ENCODE data around the gene CREB3L1.

CREB3L1 gene

GRCh38 chr11:46240861-46241260 is 36.6 kb upstream of the CREB3L1 start:
- TF ChIP-seq CTCF (IDR thresholded peaks at IDR 0.05; ENCODE audit: low read depth, low read length), result no peak
- Histone ChIP-seq H3K27ac (no peak overlapping the region), H3K36me3 (no peaks in the 10 kb centered on the region), H3K27me3 (ENCODE audit: insufficient read depth, low read depth, severe bottlenecking) (peaks cover 7% of the 10 kb centered on the region), H3K4me3 (ENCODE audit: low read depth, low read length) (no peak overlapping the region), H3K9me3 (ENCODE audit: severe bottlenecking) (peaks cover 5% of the 10 kb centered on the region)
- no peak for DNase-seq

GRCh38 chr11:46242041-46242951 is 35.2 kb upstream of the CREB3L1 start:
- no peaks in the 10 kb centered on the region for H3K36me3 ChIP-seq
- H3K27me3 ChIP-seq (ENCODE audit: insufficient read depth, low read depth, severe bottlenecking), result peaks cover 7% of the 10 kb centered on the region
- peak overlapping the region; percentile 89 for H3K27ac ChIP-seq
- no peak for DNase-seq
- TF ChIP-seq CTCF (IDR thresholded peaks at IDR 0.05; ENCODE audit: low read depth, low read length), result no peak
- no peaks in the 10 kb centered on the region for H3K9me3 ChIP-seq (ENCODE audit: severe bottlenecking)
- peak overlapping the region; percentile 40 for H3K4me3 ChIP-seq (ENCODE audit: low read depth, low read length)

- H3K9me3 ChIP-seq (ENCODE audit: severe bottlenecking), result no peaks in the 10 kb centered on the region
- peak overlapping the region; percentile 40 for H3K4me3 ChIP-seq (ENCODE audit: low read depth, low read length)
- DNase-seq, result peak; percentile 94
- H3K27ac ChIP-seq, result peak overlapping the region; percentile 89
- peaks cover 7% of the 10 kb centered on the region for H3K27me3 ChIP-seq (ENCODE audit: insufficient read depth, low read depth, severe bottlenecking)
- no peaks in the 10 kb centered on the region for H3K36me3 ChIP-seq
- no peak for TF ChIP-seq CTCF (IDR thresholded peaks at IDR 0.05; ENCODE audit: low read depth, low read length)
Measured at GRCh38 chr11:46242952-46243795, 34.3 kb upstream of the CREB3L1 start.

- H3K4me3 ChIP-seq (ENCODE audit: low read depth, low read length), result peak overlapping the region; percentile 40
- H3K27ac ChIP-seq, result peak overlapping the region; percentile 89
- no peaks in the 10 kb centered on the region for H3K9me3 ChIP-seq (ENCODE audit: severe bottlenecking)
- TF ChIP-seq CTCF (IDR thresholded peaks at IDR 0.05; ENCODE audit: low read depth, low read length), result no peak
- no peaks in the 10 kb centered on the region for H3K36me3 ChIP-seq
- no peak for DNase-seq
- peaks cover 2% of the 10 kb centered on the region for H3K27me3 ChIP-seq (ENCODE audit: insufficient read depth, low read depth, severe bottlenecking)
Measured at GRCh38 chr11:46243796-46244109, 33.7 kb upstream of the CREB3L1 start.

GRCh38 chr11:46246521-46246920 is 30.9 kb upstream of the CREB3L1 start:
- Histone ChIP-seq H3K4me3 (ENCODE audit: low read depth, low read length) (no peak overlapping the region), H3K27ac (no peak overlapping the region), H3K27me3 (ENCODE audit: insufficient read depth, low read depth, severe bottlenecking) (no peaks in the 10 kb centered on the region), H3K9me3 (ENCODE audit: severe bottlenecking) (no peaks in the 10 kb centered on the region), H3K36me3 (no peaks in the 10 kb centered on the region)
- no peak for DNase-seq
- no peak for TF ChIP-seq CTCF (IDR thresholded peaks at IDR 0.05; ENCODE audit: low read depth, low read length)
